Activated CD4-positive, alpha-beta T cell treated with anti-CD3 and anti-CD28 coated beads, Interleukin-2, amount 10 ng/mL, durations not matched to agents 24 days and 14 days (primary cell): ENCODE results near the gene DMRTC1. TPM values are rescaled to one million over a fixed set of nuclear protein-coding genes. Genes with fewer than 3 reads are reported as not detected.
"Not testable (repeated sequence)": the region's sequence is repeated elsewhere in the genome, so short reads cannot be mapped to it uniquely, and the experiment has no call there.

Experiments used
- DNase-seq: peaks from one replicate; pipeline ENCODE4 v3.0.0; 2022
- H3K27ac Mint-ChIP-seq: one replicate; pipeline ENCODE4 v1.8.0; 2022; ENCODE audit warnings: mild to moderate bottlenecking, mixed read lengths
- H3K27me3 Mint-ChIP-seq: one replicate; pipeline ENCODE4 v1.8.0; 2022; ENCODE audit warnings: mixed read lengths
- H3K36me3 Mint-ChIP-seq: one replicate; pipeline ENCODE4 v1.8.0; 2022; ENCODE audit warnings: low read depth, mild to moderate bottlenecking, mixed read lengths
- H3K4me1 Mint-ChIP-seq: one replicate; pipeline ENCODE4 v1.8.0; 2021; ENCODE audit warnings: mixed read lengths
- H3K4me3 Mint-ChIP-seq: one replicate; pipeline ENCODE4 v1.8.0; 2022; ENCODE audit warnings: mild to moderate bottlenecking, moderate library complexity, mixed read lengths
- H3K9me3 Mint-ChIP-seq: one replicate; pipeline ENCODE4 v1.8.0; 2021; ENCODE audit warnings: mixed read lengths
- intact Hi-C: fragments of 100-400 bp; cut with micrococcal nuclease; formaldehyde crosslinking; loops from one replicate; pipeline ENCODE4 v1.15.1; 2023
- total RNA-seq: library from RNA; stranded (reverse); gene quantifications from 2 replicates; pipeline ENCODE4 v1.2.3, GENCODE V29; 2022

The DMRTC1 gene
- not detected in 2 replicates for total RNA-seq

DNA sequence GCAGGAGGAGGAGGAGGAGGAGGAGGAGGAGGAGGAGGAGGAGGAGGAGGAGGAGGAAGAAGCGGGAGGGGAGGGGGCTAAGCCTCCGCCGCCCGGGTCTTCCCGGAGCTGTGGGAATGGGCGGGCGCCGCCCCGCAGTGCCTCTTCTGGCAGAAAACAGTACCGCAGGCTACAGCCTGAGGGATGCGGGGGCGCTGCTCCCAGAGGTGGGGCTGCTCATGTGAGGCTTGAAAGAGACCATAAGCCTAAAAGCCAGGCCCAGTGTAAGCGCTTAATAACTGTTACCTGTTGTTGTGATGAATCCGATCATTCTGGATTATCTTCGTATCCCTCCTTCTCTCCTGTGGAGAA is at the start of gene DMRTC1:
DMRTC1 (minus strand) TSS at position 19 of the 351 bp plus-strand sequence. CDS start 68,143 bp downstream, outside the sequence.
- H3K9me3 Mint-ChIP-seq, H3K4me1 Mint-ChIP-seq, H3K27me3 Mint-ChIP-seq, H3K36me3 Mint-ChIP-seq, intact Hi-C loops, H3K27ac Mint-ChIP-seq, H3K4me3 Mint-ChIP-seq, DNase-seq: not testable (repeated sequence)

DNA sequence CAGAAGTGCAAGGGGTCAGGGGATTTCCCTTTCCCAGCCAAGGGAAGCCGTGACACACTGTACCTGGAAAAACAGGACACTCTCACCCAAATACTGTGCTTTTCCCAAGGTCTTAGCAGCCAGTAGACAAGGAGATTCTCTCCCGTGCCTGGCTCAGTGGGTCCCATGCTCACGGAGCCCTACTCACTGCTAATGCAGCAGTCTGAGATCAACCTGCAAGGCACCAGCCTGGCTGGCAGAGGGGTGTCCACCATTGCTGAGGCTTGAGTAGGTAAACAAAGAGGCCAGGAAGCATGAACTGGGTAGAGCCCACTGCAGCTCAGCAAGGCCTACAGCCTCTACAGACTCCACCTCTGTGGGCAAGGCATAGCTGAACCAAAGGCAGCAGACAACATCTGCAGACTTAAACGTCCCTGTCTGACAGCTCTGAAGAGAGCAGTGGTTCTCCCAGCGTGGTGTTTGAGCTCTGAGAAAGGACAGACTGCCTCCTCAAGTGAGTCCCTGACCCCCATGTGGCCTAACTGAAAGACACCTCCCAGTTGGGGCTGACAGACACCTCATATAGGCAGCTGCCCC is 37.3 kb upstream of the DMRTC1 start:
- H3K4me3 Mint-ChIP-seq, H3K9me3 Mint-ChIP-seq, intact Hi-C loops, DNase-seq, H3K4me1 Mint-ChIP-seq, H3K27ac Mint-ChIP-seq, H3K27me3 Mint-ChIP-seq, H3K36me3 Mint-ChIP-seq: not testable (repeated sequence)

DNA sequence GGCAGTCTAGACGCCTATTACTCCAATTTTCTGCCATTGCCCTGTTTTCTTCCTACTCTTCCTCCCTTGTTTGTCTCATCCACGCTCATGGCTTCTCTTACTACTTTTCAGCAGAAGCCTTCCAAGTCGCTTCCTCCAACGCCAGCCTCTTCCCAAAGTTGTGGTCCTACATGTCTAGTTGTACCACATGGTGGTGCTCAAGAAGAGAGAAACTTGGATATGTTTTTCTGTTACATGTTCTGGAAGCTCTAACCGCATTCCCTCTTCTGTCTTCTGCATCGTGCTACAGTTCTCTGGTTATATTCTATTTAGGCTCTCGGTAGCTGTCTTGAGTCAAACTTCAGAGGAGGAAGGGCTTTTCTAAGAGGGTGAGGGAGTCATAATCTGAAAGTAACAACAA is 31.2 kb upstream of the DMRTC1 start:
- intact Hi-C loops, H3K27me3 Mint-ChIP-seq: not testable (repeated sequence)

GRCh38 chrX:72971859-72972258 is 28.2 kb upstream of the DMRTC1 start:
- H3K36me3 Mint-ChIP-seq, DNase-seq, intact Hi-C loops: not testable (repeated sequence)

More for the DNA sequence above, 31.2 kb upstream of the DMRTC1 start:
- H3K4me3 Mint-ChIP-seq, H3K4me1 Mint-ChIP-seq, H3K9me3 Mint-ChIP-seq, H3K27ac Mint-ChIP-seq, H3K36me3 Mint-ChIP-seq, DNase-seq: not testable (repeated sequence)

DNA sequence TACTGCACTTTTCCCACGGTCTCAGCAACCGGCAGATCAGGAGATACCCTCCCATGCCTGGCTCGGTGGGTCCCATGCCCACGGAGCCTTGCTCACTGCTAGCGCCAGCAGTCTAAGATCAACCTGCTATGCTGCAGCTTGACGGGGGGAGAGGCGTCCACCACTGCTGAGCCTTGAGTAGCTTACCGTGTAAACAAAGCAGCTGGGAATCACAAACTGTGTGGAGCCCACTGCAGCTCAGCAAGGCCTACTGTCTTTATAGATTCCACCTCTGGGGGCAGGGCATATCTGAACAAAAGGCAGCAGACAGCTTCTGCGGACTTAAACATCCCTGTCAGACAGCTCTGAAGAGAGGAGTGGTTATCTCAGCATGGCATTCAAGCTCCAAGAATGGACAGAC is 16.3 kb upstream of the DMRTC1 start:
- H3K4me1 Mint-ChIP-seq, H3K4me3 Mint-ChIP-seq, intact Hi-C loops, H3K9me3 Mint-ChIP-seq, H3K27me3 Mint-ChIP-seq, H3K36me3 Mint-ChIP-seq, DNase-seq, H3K27ac Mint-ChIP-seq: not testable (repeated sequence)

More at GRCh38 chrX:72971859-72972258, 28.2 kb upstream of the DMRTC1 start:
- not testable (repeated sequence) for H3K27ac Mint-ChIP-seq, H3K4me3 Mint-ChIP-seq, H3K9me3 Mint-ChIP-seq, H3K27me3 Mint-ChIP-seq, H3K4me1 Mint-ChIP-seq

DNA sequence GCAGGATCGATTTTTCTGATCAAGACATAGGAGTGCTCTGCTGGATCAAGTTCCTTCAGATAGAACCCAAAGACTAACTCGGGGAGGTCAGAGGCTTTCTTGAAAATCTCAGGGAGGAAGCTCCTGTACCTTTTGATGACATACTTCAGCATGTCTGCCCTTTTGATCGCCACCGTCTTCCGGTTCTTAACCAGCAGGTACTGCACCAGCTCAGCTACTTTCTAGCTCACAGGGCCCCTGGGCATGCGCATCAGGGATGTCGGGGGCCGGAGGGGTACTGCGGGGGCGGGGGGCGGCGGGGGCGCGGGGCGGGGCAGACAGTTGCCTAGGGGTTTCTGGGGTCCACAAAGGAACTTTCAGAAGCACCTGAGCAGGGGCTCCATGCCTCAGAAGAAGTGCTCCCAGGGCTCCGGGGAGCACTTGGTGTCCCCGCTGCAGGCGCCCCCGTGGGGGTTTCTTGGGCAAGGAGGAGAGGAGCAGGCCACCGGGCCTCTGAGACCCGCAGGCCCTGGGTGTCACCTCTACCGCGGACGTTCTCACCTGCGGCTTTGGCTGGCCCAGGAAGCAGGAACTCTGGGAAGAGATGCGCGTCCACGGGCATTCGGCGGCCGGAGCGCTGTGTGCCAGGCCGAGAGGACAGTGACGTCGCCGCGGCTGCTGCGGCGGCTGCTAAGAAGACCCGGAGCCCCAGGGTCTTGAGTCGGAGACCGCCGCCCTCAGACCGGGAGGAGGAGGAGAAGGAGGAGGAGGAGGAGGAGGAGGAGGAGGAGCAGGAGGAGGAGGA is 410 bp downstream of the DMRTC1 start:
- H3K36me3 Mint-ChIP-seq, H3K27me3 Mint-ChIP-seq, H3K27ac Mint-ChIP-seq, H3K9me3 Mint-ChIP-seq, H3K4me1 Mint-ChIP-seq, H3K4me3 Mint-ChIP-seq, DNase-seq, intact Hi-C loops: not testable (repeated sequence)

DNA sequence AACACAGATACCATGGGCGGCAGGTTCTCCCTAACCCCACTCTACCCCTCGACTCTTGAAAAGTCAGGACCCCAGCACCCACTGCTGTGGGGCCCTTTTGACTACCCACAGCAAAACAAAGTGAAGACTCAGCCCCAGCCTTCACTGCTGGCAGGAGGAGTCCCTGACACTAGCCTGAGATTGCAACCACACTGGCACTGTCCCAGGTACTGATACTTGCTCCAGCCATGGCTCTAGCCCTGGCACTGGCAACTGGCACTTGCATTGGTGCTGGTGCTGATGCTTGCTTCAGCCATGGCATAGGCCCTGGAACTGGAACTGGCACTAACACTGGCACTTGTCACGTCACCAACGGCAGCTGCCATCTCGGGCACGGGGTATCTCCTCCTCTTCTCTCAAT is 1.4 kb downstream of the DMRTC1 start:
- DNase-seq, H3K27me3 Mint-ChIP-seq, H3K36me3 Mint-ChIP-seq, H3K4me1 Mint-ChIP-seq, intact Hi-C loops, H3K4me3 Mint-ChIP-seq, H3K27ac Mint-ChIP-seq, H3K9me3 Mint-ChIP-seq: not testable (repeated sequence)

- H3K9me3 Mint-ChIP-seq, H3K36me3 Mint-ChIP-seq, H3K4me3 Mint-ChIP-seq, H3K4me1 Mint-ChIP-seq, DNase-seq, intact Hi-C loops, H3K27me3 Mint-ChIP-seq, H3K27ac Mint-ChIP-seq: not testable (repeated sequence)
Observed at GRCh38 chrX:72937906-72938305, 5.7 kb downstream of the DMRTC1 start, which contains the start of gene FAM236A. Gene FAM236A, plus strand, starts transcription at chrX:72938206. Its CDS starts 57 bp downstream, at chrX:72938263.

DNA sequence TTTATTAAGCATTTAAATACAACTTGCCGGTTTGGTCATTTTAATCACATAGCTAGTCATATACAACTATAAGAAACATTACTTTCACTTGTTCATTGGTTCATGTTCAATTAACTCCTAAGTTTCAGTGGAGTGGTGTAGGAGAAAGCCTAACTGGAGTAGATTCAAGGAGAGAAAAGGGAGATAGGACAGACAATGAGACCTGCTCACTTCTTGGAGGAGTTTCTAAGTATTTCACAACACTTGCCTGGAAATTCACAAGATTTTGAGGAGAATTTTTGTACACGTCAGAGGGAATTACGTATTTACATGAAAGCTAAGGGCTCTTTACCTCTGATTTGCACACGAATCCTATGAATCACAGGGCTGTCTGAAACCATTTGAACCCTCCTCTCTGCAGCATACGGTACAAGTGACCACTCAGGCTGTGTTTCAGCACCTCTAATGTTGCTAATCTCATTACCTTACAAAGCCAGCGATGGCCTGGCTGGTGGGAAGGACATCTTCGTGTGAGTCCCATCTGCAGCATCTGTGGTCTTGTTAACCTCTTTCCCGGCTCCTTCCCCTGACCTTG is 6.7 kb downstream of the DMRTC1 start:
- DNase-seq, H3K4me1 Mint-ChIP-seq, intact Hi-C loops: not testable (repeated sequence)

GRCh38 chrX:72936455-72936854 is 7.2 kb downstream of the DMRTC1 start:
- DNase-seq, H3K4me3 Mint-ChIP-seq, H3K9me3 Mint-ChIP-seq, H3K4me1 Mint-ChIP-seq, H3K27me3 Mint-ChIP-seq, H3K36me3 Mint-ChIP-seq, H3K27ac Mint-ChIP-seq, intact Hi-C loops: not testable (repeated sequence)

More for the DNA sequence above, 6.7 kb downstream of the DMRTC1 start:
- H3K27ac Mint-ChIP-seq, H3K4me3 Mint-ChIP-seq, H3K9me3 Mint-ChIP-seq, H3K27me3 Mint-ChIP-seq, H3K36me3 Mint-ChIP-seq: not testable (repeated sequence)

DNA sequence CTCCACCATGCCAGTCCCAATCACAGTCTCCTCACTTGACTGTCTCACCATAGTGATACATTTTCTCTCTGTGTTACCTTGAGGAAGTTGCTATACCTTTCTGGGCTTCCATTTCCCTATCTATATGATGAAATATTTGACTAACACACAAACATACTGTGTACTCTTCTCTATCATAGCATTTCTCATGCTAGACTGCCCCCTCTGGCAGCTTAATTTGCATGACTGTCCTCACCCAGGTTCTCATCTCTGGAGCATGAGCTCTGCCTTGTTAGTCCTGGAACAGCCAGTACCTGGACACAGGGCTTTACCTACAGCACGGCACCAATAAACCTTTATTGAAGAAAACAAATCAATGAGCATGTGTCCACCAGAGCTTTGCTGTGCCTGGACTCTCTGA is 11.4 kb downstream of the DMRTC1 start:
- DNase-seq, intact Hi-C loops: not testable (repeated sequence)

DNA sequence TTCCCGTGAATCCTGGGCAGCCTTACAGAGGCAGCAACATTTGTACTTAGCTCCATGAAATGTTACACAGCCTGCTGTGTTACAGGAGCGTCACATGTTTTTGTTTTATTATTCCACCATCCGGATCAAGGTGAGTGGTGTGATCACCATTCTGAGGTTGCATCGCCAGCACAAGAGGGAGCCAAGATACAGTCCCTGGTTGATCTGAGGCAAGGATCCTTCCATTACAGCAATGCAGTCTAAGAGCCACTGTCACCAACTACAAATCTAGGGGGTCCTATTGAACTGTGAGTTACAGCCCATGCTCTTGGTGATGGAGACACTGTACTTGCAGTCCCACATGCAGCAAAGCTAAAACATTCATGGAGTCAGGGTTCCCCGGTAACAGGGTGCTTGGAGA is 27.5 kb downstream of the DMRTC1 start:
- not testable (repeated sequence) for H3K27ac Mint-ChIP-seq, H3K36me3 Mint-ChIP-seq

More for the DNA sequence above, 11.4 kb downstream of the DMRTC1 start:
- not testable (repeated sequence) for H3K27ac Mint-ChIP-seq, H3K36me3 Mint-ChIP-seq, H3K9me3 Mint-ChIP-seq, H3K27me3 Mint-ChIP-seq, H3K4me3 Mint-ChIP-seq, H3K4me1 Mint-ChIP-seq

DNA sequence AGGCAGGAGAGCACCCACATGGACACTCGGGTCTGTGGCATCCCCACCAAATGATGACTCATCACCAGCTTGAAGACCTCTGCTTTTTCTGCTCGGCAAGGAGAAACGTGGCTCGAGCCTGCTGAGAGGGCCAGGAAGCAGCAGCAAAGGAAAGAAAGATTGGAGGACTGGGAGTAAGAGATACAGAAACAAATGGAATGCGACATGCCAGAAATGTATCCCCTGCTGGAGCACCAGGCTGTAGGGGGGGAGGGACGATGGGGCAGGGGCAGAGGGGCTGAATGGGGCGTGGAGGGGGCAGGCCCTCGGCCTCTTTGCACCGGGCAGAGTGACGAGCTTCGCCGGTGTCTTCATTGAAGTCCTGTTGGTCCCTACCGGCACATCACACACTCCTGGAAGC is 31.3 kb downstream of the DMRTC1 start, which contains the start of gene FAM236C:
FAM236C (plus strand) TSS at position 301 of the 400 bp plus-strand sequence. CDS start 100 bp downstream, outside the sequence.
- H3K4me3 Mint-ChIP-seq, H3K4me1 Mint-ChIP-seq, DNase-seq, H3K27me3 Mint-ChIP-seq, H3K9me3 Mint-ChIP-seq, H3K27ac Mint-ChIP-seq, H3K36me3 Mint-ChIP-seq, intact Hi-C loops: not testable (repeated sequence)

More for the DNA sequence above, 27.5 kb downstream of the DMRTC1 start:
- DNase-seq, intact Hi-C loops, H3K4me3 Mint-ChIP-seq, H3K27me3 Mint-ChIP-seq, H3K9me3 Mint-ChIP-seq, H3K4me1 Mint-ChIP-seq: not testable (repeated sequence)

GRCh38 chrX:72889740-72890139 is 53.9 kb downstream of the DMRTC1 start:
- H3K9me3 Mint-ChIP-seq, intact Hi-C loops: not testable (repeated sequence)

More at GRCh38 chrX:72889740-72890139, 53.9 kb downstream of the DMRTC1 start:
- not testable (repeated sequence) for H3K4me3 Mint-ChIP-seq, H3K4me1 Mint-ChIP-seq, H3K36me3 Mint-ChIP-seq, H3K27me3 Mint-ChIP-seq, DNase-seq, H3K27ac Mint-ChIP-seq
